VCaP (cell line): ENCODE data around the gene LMX1B.

Experiments used
- H3K27ac ChIP-seq: fragments of 450-650 bp; 2 replicates; pipeline ENCODE4 v1.5.1; 2017
- CTCF ChIP-seq: fragments of 450-650 bp; conservative IDR thresholded peaks from 2 replicates; pipeline ENCODE4 v1.5.1; 2017; ENCODE audit warnings: mild to moderate bottlenecking, moderate library complexity

The LMX1B gene

GRCh38 chr9:126638571-126639132 is 24.9 kb downstream of the LMX1B start:
- no peak overlapping the region for H3K27ac ChIP-seq
- TF ChIP-seq CTCF: no peak

GRCh38 chr9:126639318-126640000 is 25.7 kb downstream of the LMX1B start:
- no peak for TF ChIP-seq CTCF
- H3K27ac ChIP-seq: no peak overlapping the region

- no peak overlapping the region for H3K27ac ChIP-seq
- TF ChIP-seq CTCF: no peak
Observed at GRCh38 chr9:126641118-126641851, 27.6 kb downstream of the LMX1B start.

- no peak for TF ChIP-seq CTCF
- H3K27ac ChIP-seq: peak overlapping the region; percentile 73
Observed at GRCh38 chr9:126642010-126642744, 28.4 kb downstream of the LMX1B start.

- H3K27ac ChIP-seq: peak overlapping the region; percentile 73
- TF ChIP-seq CTCF: no peak
Observed at GRCh38 chr9:126642839-126643238, 29.1 kb downstream of the LMX1B start.

GRCh38 chr9:126643945-126644527 is 30.3 kb downstream of the LMX1B start:
- H3K27ac ChIP-seq: peak overlapping the region; percentile 73
- peak; percentile 21; the same call in 1 of the 2 replicates for TF ChIP-seq CTCF
